ENCODE results near the gene ACVR1. TPM values are rescaled to one million over a fixed set of nuclear protein-coding genes. Genes with fewer than 3 reads are reported as not detected.

ACVR1 gene
- total RNA-seq (2014; rRNA removed; shearing (Covaris generic)), result 10.4 and 12.6 TPM in 2 replicates
- polyA plus RNA-seq (2015; cell fraction: cytosol; rRNA removed), result 27.0 and 34.2 TPM in 2 replicates
- 26.9 and 32.6 TPM in 2 replicates for polyA plus RNA-seq (2015; cell fraction: nucleus; rRNA removed)

DNA sequence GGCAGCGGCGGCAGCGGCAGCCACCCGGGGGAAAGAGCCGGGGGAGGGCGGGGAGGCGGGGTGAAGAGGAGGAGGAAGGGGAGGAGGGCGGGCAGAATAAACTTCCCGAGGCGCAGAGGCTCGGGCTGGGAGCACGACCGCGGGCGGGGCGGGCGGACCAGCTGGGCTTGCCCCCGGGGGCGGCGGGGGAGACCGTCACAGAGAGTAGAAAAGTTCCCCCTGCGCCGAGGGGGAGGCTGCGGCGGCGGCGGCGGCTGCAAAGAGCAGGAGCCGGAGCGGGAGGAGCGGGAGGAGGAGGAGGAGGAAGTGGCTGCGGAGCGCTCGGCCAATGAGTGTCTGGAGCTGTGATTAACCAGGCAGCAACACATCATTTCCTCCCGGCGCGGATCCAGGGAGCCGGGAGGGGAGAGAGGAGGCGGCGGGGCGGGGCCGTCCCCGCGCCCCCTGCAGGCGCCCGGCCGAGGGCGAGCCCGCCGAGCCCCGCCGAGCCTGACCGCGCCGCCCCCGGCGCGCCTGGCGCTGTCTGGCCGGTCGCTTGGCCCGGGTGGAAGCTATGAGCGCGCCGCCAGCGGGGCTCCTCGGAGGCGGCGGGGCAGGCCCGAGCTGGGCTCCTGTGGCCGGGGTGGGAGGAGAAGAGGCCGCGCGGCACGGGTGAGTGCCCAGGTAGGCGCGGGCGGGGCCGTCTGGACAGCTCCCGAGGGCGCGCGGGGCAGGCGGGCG lies at the start of gene ACVR1:
ACVR1 (minus strand) TSS at position 265 of the 720 bp plus-strand sequence. CDS start 76,837 bp downstream, outside the sequence.
- peak; percentile 96 for DNase-seq (ENCODE audit: low read depth)

DNA sequence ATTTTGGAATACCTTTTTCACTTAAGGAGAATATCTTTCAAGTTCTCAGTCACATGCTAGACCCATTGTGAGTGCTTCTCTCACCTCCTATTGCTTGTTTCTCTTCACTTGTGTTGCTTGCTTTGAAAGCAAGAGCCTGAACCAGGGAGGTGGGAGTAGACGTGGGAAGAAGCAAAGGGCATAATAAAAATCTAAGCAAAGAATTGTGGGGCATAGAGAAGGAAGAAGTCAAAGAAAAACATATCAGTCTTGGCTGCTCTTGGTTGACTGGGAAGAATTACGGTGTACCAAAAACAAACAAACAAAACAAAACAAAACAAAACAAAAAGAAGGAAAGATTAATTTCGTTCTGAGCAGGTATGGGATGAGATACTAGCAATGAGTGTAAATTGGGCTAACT lies 48.9 kb upstream of the ACVR1 start:
- no peak for DNase-seq (ENCODE audit: low read depth)

DNA sequence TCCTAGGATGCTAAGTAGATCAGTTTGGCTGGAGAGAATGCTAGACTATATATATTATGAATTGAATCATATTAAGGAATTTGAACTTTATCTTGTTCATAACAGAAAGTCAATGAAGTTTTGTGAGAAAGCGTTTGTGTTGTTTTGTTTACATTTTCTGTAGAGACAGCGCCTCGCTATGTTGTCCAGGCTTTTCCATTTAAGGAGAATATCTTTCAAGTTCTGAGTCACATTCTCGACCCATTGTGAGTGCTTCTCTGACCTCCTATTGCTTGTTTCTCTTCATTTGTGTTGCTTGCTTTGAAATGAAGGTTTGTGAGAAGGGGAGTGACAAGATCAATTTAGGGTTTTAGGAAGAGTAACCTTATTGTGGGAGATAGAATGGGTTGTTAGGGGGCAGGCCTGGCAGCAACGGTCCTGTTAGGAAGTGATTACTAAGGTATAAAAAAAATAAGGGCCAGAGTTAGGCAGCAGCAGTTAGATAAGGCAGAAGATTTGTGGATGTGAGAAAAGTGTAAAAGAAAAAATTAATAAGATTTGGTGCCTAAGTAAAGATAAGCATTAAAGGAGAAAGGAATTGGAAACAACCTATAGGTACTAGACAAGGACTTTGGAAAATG lies 47.6 kb upstream of the ACVR1 start:
- DNase-seq (ENCODE audit: low read depth), result no peak

DNA sequence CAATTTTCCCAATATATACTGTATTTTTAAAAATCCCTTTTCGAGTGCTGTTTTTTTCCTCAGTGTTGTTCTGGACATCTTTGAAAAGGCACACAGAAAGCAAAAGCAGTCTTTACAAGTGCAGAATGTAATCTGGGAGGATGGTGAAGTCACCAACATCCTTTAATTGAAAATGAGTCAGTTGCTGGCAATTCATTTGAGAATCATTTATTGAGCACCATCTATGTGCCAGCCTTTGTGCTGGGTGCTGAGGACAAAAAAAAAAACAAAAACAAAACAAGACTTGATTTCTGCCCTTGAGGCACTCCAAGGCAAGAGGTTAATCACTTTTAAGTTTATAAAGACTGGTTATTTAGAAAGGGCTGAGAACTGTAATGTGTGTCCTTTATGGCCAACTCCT lies 46.7 kb upstream of the ACVR1 start:
- DNase-seq (ENCODE audit: low read depth), result peak; percentile 15

DNA sequence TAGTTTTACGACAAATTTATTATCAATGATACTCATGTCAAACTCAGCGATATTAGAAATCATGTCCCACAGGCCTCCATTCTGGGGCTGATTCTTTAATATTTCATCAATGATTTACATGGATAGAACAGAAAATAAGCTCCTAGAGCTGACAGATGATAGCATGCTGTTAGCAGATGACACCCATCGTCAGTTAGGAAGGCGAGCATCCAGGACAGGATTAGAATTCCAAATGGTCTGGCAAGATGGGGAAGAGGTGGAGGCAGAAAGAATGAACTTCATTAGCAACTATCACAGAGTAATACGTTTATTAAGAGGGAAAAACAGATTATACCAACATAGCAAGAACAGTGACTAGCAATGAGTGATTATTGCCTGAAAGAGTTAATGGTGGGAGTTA lies 46.2 kb upstream of the ACVR1 start:
- no peak for DNase-seq (ENCODE audit: low read depth)

DNA sequence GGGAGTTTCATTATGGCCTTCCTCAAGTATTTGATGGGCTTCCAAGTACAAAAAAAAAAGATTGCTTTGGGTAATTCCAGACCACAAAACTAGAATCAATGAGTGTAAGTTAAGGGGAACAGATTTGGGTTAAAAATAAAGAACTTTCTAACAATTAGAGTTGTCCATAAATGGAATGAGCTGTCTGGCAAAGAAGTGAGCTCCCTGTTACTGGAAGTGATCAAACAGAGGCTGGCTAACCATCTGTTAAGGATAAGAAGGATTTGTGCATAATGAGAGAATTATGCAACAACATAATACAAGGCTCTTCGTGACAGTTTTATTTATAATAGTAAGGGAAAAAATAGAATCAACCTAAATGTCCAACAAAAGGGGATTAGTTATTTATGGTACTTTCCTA lies 44.6 kb upstream of the ACVR1 start:
- DNase-seq (ENCODE audit: low read depth), result no peak

DNA sequence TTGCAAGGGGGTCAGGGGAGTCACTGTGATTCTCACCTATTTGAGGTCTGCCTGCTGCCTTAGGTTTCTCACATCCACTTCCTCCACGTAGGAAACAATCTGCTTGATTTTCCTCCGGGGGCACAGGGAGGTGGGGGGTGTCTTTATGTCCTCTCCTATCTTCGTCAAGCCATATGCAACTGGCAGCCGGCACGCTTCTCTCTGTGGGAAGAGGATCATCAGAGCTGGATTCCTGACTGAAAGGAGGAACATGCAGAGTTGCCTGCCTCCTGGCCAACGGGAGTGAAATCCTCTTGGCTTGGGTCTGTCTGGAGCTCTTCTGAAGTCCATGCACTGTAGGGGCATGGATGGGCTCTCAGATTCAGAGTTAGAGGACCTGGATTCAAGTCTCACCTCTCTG lies 43.1 kb upstream of the ACVR1 start:
- DNase-seq (ENCODE audit: low read depth), result no peak

DNA sequence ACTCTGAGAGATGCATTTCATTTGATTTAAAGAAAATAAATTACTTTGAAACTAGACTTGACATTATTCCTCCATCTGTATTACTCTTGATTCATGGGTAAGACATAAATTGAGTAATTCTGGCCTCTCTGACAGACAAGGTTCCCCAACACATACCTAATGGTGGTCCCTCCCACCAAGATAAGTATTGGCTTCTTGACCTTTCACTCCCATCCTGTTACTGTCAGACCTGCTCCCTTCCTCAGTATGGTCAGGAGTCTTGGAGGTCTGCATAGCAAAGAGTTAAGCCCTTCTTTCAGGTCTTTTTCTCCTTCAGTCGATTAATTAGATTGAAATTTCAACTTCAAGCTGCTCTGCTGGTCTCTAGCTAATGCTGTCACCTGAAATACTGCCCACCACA lies 42.2 kb upstream of the ACVR1 start:
- no peak for DNase-seq (ENCODE audit: low read depth)

DNA sequence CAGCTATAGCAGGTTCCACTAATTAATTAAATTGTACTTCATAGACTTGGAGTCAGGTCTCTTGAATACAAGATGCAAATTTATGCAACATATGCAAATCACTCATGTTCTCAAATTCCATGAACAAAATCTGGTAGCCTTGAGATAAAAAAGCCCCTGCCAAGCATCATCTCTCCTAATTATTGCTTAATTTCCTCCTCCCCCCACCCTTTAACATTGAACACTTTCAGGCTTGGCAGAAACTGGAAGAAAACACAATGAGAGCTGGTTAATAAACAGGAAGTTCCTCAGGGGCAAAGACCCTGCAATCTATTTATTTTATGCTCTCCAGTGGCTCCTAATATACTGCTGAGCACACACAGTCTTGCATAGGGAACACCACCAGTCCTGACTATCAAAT lies 35.6 kb upstream of the ACVR1 start:
- DNase-seq (ENCODE audit: low read depth), result no peak

DNA sequence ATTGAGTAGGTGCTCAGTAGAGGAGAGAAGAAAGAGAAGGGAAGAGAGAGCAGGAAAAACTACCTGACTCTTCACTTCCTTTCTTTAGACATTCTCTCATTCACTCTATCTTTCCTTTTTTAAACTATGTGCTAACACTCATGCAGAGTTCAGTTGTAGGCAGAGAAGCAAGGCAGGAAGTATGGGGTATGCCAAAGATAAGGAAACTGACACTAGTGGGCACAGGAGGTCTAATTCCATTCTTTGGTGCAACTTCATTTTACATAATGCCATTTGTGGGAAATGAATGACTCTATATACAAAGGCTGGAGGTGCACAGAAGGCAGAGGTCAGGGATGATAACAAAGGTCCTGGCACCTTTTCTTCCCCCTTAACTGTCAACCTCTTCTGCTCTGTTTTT lies 35.1 kb upstream of the ACVR1 start:
- DNase-seq (ENCODE audit: low read depth), result no peak

DNA sequence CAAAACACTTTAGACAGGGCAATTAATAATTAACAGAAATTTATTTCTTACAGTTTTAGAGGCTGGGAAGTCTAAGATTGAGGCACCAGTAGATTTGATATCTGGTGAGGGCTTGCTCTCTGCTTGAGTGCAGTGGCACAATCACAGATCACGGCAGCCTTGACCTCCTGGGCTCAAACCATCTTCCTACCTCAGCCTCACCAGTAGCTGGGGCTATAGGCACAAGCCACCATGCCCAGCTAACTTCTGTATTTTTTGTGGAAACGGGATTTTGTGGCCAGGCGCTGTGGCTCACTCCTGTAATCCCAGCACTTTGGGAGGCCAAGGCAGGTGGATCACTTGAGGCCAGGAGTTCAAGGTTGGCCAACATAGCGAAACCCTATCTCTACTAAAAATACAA lies 29.0 kb upstream of the ACVR1 start:
- no peak for DNase-seq (ENCODE audit: low read depth)

DNA sequence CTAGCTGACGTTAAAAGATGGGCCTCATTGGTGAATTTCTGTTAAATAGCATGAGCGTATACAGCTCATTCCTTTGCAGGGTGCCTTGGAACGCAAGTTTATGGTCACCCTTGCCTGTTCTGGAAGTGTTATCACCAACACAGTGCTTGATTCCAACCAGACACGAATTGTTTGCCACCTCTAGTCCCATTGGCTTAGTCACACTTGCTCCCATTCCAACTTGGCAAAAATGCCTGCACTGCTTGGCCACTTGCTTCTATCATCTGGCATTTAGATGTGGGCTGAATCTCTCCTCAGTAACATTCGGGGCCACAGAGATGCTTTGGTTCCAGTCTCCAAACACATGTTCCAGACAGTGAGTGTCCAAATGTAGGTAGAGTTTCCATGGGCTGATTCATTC lies 27.5 kb upstream of the ACVR1 start:
- DNase-seq (ENCODE audit: low read depth), result no peak

DNA sequence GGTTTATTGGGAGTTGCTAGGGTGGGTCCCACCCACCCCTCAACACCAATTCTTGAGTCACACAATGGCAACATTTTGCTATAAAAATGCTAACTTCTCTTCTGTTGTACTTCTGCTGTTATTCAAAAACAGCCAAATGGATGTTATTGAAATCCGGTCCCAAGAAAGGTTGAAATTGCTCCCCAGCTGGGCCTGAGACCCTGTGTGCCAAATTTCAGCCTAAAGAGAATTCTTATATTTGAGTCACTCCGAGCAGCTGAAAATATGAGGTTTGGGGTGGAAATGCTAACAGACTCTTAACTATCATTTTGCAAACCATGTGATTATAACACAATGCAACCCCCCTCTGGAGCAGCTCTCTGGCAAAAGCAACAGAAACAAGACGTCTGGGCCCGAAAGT lies 27.0 kb upstream of the ACVR1 start:
- no peak for DNase-seq (ENCODE audit: low read depth)

DNA sequence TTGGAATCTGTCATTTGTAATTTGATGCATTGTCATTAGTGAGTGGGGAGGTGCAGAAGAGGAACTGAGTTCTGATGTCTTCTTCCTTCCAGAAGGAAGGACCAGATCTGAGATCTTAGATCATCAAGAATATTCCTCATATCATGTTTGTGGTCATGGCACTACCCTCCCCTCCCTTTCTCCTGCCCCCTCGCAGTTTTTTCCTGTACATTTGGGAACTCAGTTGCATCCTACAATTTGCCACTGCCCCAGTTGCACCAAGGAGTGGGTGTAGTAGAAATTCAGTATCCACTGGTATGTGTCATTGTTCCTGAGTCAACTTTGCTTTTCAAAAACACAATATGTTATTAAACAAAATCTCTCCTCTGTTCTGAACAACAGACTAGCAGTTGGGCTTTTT lies 26.6 kb upstream of the ACVR1 start:
- DNase-seq (ENCODE audit: low read depth), result no peak

DNA sequence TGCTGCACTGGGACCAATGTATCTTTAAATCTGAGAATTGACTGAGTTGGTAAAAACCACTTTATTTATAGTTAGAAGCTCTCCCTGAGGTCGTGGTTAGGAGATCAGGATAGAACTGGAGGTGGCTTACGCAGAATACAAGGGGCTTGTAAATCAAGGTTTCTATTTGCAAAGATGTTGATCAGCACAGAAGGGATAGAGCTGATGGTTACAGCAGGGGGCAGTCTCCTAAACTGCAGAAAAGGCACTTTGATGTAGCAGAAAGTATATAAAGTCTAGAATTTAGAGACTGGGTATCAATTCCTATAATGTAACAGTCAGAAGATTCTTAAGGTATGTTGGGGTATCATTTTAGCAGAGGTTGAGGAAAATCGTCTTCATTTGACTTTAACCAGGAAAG lies 25.2 kb upstream of the ACVR1 start:
- no peak for DNase-seq (ENCODE audit: low read depth)

DNA sequence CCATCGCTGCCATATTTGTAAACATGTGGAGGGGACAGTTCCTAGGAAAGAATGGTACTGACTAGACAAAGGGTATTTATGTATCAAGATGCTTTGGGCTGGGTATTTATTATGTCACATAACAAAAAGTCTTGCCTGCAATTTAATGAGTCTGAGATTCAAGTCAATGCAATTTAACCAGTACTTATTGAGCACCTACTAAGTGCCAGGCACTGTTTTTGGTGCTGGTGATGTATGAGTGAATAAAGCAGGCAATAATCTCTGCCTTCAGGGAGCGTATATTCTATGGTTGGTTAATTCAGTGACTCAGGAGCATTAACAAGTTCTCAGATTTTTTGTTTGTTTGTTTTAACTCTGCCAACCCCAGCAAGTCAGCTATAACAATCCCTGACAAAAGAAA lies 24.6 kb upstream of the ACVR1 start:
- DNase-seq (ENCODE audit: low read depth), result no peak

DNA sequence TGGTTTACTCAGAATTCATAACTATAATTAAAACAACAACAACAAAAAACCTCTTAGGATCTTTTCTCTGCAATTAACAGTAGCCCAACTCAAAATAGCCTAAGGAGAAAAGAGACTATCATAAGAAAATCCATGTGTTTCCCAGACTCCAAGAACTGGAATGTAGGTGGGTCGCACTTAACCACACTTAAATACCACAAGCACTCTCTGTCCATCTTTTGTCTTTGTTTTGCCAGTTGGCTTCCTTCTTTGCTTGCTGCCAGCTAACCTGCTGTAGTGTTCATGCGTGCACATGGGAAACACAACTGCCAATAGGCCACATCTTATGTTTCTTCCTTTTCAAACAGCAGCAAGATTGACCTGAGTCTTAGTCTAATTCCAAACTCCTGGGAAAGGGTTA lies 24.1 kb upstream of the ACVR1 start:
- DNase-seq (ENCODE audit: low read depth), result peak; percentile 78

DNA sequence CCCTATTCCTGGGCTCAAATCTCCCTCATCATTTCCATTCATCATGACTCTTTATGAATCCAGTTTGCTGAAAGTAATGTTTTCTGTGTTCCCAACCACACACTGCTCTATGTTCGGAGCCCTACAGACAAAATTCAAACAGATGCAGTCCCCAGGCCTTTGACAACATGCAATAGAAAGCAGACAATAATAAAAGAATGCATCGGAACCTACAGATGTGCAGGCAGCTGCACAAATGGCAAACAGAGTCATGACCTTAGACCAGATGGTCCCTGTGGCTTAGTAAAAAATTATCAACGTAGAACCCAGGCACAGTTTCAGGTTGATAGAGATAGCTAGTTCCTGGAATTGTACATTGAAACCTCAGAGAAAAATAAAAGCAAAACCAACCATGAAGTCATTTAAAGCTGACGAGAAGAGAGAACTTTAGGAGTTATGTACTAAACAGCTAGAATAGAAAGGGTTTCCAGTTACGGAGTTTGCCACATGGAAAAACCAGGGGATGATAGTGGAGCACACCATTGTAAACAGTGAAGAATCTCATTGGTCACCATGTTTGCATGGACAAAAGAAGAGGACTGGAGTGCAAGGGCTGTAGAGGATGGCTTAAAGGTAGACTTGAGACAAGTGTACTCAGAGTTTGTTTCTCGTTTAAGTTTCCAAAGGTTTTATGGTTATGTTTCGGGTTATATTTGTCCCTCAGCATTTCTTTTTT lies 23.2 kb upstream of the ACVR1 start:
- no peak for DNase-seq (ENCODE audit: low read depth)

DNA sequence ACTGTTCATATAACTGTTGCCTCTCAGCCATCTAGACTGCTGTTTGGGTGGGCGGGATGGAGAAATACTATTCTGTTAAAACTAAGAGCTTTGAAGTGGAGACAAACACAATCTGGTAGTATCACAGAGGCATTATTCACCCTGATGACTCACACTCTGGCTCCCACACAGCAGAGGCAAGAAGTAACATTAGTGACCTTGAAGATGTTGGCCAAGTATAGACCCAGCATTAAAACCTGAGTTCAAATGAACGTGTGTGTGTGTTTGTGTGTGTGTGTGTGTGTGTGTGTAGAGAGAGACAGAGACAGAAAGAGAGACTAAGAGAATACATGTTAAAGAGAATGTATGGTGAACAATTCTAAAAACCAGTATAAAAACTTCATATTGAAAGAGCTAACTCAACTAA lies 22.5 kb upstream of the ACVR1 start:
- DNase-seq (ENCODE audit: low read depth), result peak; percentile 91

DNA sequence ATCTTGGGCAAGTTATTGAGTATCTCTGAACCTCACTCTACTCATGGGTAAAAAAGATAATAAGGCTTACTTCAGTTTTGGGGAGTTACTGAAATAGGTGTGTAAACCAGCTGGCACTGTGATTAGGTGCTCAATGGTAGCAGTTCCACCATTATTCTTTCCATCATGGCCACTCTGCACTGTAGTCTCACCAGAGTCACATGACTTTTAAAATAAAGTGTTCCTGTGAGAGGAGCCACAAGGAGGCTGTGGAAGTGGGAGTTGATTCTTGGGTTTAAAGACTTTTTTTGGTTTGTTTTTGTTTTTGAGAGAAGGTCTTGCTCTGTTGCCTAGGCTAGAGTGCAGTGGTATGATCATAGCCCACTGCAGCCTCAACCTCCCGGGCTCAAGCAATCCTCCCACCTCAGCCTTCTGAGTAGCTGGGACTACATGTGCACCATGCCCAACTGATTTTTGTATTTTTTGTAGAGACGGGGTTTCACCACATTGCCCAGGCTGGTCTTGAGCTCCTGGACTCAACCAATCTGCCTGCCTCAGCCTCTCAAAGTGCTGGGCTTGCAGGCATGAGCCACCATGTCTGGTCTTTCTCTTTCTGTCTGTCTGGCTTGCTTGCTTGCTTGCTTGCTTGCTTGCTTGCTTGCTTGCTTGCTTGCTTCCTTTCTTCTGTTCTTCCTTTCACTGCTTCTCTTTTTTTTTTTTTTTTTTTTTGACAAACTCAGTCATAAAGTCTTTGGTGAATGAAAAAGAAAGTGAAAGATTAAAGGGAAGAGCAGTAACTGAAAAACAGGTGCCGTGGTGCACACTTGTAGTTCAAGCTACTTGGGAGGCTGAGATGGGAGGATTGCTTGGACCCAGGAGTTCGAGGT lies 21.2 kb upstream of the ACVR1 start:
- DNase-seq (ENCODE audit: low read depth), result no peak

DNA sequence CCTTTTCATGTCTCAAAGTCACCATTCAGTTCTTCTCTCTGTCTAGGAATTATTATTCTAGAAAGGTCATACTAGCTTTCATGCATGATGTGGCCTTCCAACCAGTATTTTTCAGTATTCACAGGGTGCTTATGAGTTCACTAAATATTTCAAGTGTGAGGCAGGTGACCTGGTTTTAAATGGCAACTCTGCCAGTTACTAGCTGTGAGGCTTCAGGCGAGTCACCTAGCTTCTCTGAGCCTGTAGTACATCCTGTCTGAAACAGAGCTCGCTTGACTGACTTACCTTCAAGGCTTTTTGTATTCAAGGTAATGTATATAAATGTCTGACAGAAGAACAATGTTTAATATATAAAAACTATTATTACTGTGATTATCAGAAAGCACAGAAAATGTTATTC lies 19.4 kb upstream of the ACVR1 start:
- DNase-seq (ENCODE audit: low read depth), result peak; percentile 30
